GM12801 (cell line): ENCODE results near the gene TPM4.

Experiments used
- TF ChIP-seq, protein P1 (sequence below): IDR thresholded peaks from one replicate; pipeline ENCODE4 v1.5.1; 2011; ENCODE audit warnings: control low read depth; ENCODE audit not compliant: insufficient read length; ENCODE audit errors: extremely low read depth

Gene TPM4

DNA sequence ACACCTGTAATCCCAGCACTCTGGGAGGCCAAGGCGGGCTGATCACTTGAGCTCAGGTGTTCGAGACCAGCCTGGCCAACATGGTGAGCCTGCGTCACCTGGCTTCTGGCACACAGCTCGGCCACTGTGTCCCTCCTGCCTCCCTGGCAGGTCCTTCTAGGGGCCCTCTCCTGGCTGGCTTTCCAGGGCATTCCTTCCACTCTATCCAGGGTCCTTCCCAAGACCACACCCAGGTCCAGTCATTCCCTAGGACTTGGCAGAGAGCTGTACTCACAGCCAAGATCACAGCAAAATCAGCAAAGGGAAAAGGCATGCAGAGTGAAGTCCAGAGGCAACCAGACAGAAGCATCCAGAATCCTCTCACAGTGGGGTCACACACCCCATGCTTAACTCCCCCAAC, 57.5 kb downstream of the TPM4 start:
- TF ChIP-seq, protein P1, sequence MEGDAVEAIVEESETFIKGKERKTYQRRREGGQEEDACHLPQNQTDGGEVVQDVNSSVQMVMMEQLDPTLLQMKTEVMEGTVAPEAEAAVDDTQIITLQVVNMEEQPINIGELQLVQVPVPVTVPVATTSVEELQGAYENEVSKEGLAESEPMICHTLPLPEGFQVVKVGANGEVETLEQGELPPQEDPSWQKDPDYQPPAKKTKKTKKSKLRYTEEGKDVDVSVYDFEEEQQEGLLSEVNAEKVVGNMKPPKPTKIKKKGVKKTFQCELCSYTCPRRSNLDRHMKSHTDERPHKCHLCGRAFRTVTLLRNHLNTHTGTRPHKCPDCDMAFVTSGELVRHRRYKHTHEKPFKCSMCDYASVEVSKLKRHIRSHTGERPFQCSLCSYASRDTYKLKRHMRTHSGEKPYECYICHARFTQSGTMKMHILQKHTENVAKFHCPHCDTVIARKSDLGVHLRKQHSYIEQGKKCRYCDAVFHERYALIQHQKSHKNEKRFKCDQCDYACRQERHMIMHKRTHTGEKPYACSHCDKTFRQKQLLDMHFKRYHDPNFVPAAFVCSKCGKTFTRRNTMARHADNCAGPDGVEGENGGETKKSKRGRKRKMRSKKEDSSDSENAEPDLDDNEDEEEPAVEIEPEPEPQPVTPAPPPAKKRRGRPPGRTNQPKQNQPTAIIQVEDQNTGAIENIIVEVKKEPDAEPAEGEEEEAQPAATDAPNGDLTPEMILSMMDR = no peak

DNA sequence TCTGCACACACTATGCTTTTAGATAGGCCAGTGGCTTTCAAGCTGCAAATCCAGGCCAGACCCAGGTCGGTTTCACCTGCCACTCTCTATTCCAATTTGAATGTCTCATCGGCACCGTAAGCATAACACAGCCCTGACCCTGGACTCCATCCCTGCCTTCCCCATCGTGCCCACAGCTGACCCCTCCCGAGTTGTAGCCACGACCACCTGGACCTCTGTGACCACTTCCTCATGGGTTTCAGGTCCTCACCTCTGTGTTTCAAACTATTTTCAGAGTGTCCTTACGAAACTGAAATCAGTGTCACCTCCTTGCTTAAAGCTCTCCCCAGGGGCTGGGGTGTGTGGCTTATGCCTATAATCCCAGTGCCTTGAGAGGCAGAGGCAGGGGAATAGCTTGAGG, 58.2 kb downstream of the TPM4 start:
- TF ChIP-seq, protein P1 = no peak

DNA sequence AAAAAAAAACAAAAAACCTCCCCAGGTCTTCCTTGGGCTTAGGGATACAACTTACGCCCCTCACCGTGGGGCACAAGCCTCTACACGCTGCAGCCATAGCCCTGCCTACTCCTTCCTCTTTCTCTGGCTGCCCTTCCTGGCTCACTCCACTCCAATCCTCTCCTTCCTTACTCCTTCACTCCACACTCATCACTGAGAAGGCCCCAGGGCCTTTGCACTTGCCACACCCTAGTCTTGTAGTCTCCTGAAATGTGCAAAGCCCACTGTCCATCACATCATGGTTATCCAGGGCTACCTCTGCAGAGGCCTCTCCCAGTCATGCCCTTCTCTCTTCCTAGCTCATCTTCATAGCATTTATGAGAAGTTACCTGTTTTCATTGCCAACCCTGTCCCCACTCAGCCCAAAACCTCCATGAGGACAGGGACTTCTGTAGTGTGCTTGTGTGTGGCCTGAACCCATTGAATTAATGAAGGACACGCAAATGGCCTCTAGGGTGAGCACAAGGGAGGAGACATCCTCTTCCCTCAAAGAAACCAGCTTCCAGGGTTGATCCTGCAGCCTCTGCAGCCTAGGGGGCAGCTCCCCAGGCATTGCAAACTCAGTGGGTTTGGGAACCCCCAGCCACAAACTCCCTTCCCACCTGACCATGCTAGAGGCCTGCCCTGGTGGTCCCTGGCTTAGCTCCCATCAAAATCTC, 59.3 kb downstream of the TPM4 start:
- TF ChIP-seq, protein P1 = no peak

DNA sequence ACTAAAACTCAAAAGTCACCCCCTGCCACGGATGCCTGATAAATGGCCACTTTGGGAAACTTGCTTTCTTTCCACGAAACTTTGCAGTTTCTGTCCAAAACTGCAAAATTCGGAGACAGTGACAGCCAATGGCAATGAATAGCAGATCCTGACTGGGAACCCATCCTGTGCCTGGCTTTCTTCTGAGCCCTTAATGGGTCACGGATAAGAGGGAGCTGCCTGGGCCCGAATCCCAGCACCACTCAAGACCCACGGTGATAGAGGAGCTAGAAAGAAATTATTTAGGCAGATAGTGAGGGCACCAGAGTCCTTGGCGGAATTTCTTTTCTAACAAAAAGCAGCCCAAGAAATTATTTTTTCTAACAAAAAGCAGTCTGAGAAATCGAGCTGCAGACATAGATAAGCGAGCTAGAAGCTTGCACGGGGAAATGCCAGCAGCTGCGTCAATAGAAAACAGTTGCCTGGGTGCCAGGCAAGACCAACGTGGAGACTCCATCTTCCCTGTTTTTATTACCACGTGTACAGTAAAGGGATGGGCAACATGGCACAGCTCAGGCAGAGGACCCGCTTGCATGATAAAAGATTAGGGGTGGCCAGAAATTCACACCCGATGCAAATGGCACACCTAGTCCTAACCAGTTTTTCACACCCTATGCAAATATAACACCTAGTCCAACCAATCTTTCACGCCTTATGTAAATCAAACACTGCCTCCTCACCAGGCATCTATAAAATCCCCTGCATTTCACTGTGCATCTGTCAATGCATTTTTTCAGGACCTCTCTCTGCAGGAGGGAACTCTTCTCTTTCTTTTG, 60.1 kb downstream of the TPM4 start:
- TF ChIP-seq, protein P1 = no peak

DNA sequence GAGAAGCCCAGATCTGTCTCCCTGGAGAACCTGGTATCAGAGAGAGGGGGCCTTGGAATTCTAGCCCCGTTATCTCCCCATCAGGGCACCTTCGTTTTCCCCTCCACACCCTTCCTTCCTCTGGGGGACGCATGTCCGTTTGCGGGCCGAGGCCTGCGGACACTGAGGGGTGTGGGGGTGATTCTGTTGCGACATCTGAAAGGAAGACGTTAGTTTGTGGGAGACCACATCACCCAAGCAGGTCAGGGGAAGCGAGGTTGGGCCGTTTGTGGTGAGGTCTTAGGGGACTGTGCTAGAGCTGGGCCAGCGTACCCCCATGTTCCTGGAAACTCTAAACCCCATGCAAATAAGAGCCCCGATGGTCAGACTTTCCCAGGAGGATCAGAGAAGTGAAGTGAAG, 63.5 kb downstream of the TPM4 start:
- TF ChIP-seq, protein P1 = no peak

DNA sequence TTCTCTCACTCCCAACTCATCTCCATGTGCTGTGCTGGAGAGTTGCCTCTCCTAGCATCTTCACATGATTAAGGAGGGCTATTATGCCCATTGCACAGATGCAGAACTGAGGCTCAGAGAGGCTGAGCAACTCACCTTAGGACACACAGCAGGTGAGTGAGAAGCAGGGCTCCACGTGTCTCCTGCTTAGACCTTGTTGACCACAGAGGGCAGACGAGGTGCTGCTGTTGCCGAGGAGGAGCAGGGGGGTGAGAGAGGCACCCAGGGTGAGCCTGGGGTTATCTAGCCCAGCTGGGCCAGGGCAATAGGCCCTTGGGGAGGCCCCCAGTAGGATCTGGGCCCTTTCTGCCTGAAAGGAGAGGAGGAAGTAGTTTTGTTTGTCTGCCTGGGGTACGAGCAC, 64.7 kb downstream of the TPM4 start:
- TF ChIP-seq, protein P1 = no peak

DNA sequence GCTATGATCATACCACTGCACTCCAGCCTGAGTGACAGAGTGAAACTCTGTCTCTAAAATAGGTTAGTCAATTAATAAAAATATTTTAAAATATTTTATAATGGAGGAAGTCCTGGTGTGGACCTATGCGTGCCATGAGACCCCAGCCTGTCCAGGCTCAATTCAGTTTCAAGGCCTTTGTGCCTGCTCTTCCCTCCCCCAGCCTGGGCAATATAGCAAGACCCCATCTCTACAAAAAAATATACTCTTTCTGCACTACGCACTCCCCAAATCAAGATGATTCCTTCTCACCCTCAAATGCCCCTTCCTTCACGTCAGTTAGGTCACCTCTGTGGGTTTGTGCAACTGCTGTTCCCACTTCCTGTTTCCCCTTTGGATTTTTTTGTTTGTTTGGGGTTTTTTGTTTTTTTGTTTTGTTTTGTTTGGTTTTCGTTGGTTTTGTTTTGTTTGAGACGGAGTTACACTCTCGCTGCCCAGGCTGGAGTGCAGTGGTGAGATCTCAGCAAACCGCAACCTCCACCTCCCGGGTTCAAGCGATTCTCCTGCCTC, 65.8 kb downstream of the TPM4 start:
- TF ChIP-seq, protein P1 = no peak
